ENCODE data around the gene SLC44A4. TPM values are rescaled to one million over a fixed set of nuclear protein-coding genes. Genes with fewer than 3 reads are reported as not detected.

Gene SLC44A4
- total and polyA plus RNA-seq, 9 of the 15 experiments (the other 6 are each of a cell fraction or from before 2014, with no cell fraction given), result 7.9 to 18.6 (median 11.2) TPM

DNA sequence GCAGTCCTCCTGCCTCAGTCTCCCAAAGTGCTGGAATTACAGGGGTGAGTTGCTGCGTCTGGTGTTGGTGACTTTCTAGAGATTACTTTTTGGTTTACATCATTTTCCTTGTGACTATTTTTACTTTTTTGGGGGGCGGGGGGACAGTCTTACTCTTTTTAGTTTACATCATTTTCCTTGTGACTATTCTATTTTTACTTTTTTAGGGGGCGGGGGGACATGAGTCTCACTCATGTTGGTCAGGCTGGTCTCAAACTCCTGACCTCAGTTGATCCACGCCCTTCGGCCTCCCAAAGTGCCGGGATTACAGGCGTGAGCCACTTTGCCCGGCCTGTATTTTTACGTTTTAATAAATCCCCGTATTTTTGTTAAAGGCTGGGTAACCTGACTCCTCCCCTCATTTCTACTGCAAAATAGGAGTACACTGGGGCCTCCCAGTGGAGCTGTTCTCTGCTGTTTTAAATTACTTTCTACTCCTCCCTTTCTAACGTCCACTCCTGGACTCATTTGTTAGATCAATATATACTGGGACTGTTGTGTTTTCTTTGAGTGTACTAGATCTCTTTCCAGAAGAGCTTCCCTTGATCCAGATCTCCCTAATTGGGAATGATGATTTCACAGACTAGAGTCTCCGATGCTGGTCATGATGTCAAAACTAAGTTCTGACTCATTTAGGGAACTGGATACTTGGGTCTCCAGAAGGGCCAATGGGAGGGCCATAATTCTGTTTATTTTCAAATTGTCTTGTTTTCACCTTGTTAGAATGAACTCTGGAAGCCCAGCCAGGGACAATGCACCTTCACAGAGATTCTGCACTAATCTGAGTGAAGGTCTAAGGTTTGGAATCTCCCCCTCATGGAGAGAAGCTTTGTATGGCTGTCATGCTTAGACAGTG, 42.1 kb downstream of the SLC44A4 start (continued):
- TF ChIP-seq ZNF224 (CRISPR knock-in tag; IDR thresholded peaks at IDR 0.05) (no peak; the same call in 1 of the 2 replicates), BRD4 (IDR thresholded peaks at IDR 0.05) (0 out of 2 replicates have a peak, but pooled peaks have one; percentile 30), MTA1 (IDR thresholded peaks at IDR 0.05; ENCODE audit: borderline replicate concordance) (0 out of 2 replicates have a peak, but pooled peaks have one; percentile 22), NR1H2 (CRISPR knock-in tag; IDR thresholded peaks at IDR 0.05) (peak; percentile 25; the same call in 1 of the 2 replicates), ZNF318 (IDR thresholded peaks at IDR 0.05; ENCODE audit: borderline replicate concordance in 1 of 2, low read depth in 1 of 2) (no peak), NR3C1 (CRISPR knock-in tag; IDR thresholded peaks at IDR 0.05) (no peak), PHF8 (IDR thresholded peaks at IDR 0.05; ENCODE audit: borderline replicate concordance, low read length) (0 out of 2 replicates have a peak, but pooled peaks have one; percentile 7), FOXP1 (CRISPR knock-in tag; IDR thresholded peaks at IDR 0.05) (no peak; the same call in 1 of the 2 replicates), XRCC3 (IDR thresholded peaks at IDR 0.05) (no peak), TARDBP (IDR thresholded peaks at IDR 0.05) (peak; percentile 39; the same call in 1 of the 2 replicates), SUPT5H (IDR thresholded peaks at IDR 0.05) (peak; percentile 25; the same call in 1 of the 2 replicates), NRF1 (conservative IDR thresholded peaks at IDR 0.05 in 1 of 2, IDR thresholded peaks at IDR 0.05 in 1 of 2) (peak in 1 of 2 experiments; percentile 5; a peak in 1 of 4 replicates), MEF2A (IDR thresholded peaks at IDR 0.05; ENCODE audit: control insufficient read depth, low read depth, low read length) (0 out of 2 replicates have a peak, but pooled peaks have one; percentile 36), ARHGAP35 (IDR thresholded peaks at IDR 0.05; ENCODE audit: partially characterized antibody) (no peak), ZNF282 (CRISPR knock-in tag; IDR thresholded peaks at IDR 0.05) (no peak)
- TF ChIP-seq, protein P1, sequence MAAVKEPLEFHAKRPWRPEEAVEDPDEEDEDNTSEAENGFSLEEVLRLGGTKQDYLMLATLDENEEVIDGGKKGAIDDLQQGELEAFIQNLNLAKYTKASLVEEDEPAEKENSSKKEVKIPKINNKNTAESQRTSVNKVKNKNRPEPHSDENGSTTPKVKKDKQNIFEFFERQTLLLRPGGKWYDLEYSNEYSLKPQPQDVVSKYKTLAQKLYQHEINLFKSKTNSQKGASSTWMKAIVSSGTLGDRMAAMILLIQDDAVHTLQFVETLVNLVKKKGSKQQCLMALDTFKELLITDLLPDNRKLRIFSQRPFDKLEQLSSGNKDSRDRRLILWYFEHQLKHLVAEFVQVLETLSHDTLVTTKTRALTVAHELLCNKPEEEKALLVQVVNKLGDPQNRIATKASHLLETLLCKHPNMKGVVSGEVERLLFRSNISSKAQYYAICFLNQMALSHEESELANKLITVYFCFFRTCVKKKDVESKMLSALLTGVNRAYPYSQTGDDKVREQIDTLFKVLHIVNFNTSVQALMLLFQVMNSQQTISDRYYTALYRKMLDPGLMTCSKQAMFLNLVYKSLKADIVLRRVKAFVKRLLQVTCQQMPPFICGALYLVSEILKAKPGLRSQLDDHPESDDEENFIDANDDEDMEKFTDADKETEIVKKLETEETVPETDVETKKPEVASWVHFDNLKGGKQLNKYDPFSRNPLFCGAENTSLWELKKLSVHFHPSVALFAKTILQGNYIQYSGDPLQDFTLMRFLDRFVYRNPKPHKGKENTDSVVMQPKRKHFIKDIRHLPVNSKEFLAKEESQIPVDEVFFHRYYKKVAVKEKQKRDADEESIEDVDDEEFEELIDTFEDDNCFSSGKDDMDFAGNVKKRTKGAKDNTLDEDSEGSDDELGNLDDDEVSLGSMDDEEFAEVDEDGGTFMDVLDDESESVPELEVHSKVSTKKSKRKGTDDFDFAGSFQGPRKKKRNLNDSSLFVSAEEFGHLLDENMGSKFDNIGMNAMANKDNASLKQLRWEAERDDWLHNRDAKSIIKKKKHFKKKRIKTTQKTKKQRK (IDR thresholded peaks at IDR 0.05; ENCODE audit: borderline replicate concordance, low read depth, low read length), result 0 out of 2 replicates have a peak, but pooled peaks have one; percentile 4
